Activated CD8-positive, alpha-beta memory T cell treated with anti-CD3 and anti-CD28 coated beads, Interleukin-2, amount 10 ng/mL, durations not matched to agents 7 days and 5 days (primary cell): ENCODE measurements around the gene INF2. TPM values are rescaled to one million over a fixed set of nuclear protein-coding genes. Genes with fewer than 3 reads are reported as not detected.
"Not testable (repeated sequence)": the region's sequence is repeated elsewhere in the genome, so short reads cannot be mapped to it uniquely, and the experiment has no call there.

Experiments
- ATAC-seq: fragments of 150-1000 bp; cut with Tn5 transposase; one replicate; pipeline ENCODE4 v1.10.0; 2021; ENCODE audit warnings: moderate library complexity
- CTCF ChIA-PET: fragments of 350-600 bp; sonication (Branson Sonifier 250); formaldehyde crosslinking; loops from one replicate; lab custom pipeline; 2021; ENCODE audit warnings: antibody characterized with exemption; lab: Charles Lee
- DNase-seq: peaks from one replicate; pipeline ENCODE4 v3.0.0-alpha.2; 2020
- H3K27ac Mint-ChIP-seq: one replicate; pipeline ENCODE4 v1.8.0; 2021; ENCODE audit warnings: mild to moderate bottlenecking, mixed read lengths
- H3K27me3 Mint-ChIP-seq: one replicate; pipeline ENCODE4 v1.8.0; 2021; ENCODE audit warnings: mixed read lengths
- H3K36me3 Mint-ChIP-seq: one replicate; pipeline ENCODE4 v1.8.0; 2021; ENCODE audit warnings: mild to moderate bottlenecking, mixed read lengths
- H3K4me1 Mint-ChIP-seq: one replicate; pipeline ENCODE4 v1.8.0; 2021; ENCODE audit warnings: mixed read lengths
- H3K4me3 Mint-ChIP-seq: one replicate; pipeline ENCODE4 v1.8.0; 2021; ENCODE audit warnings: mild to moderate bottlenecking, moderate library complexity, mixed read lengths
- H3K9me3 Mint-ChIP-seq: one replicate; pipeline ENCODE4 v1.8.0; 2022; ENCODE audit warnings: low read depth, mixed read lengths
- total RNA-seq, 2 experiments: library from RNA; stranded (reverse); gene quantifications; one replicate each; pipeline ENCODE4 v1.2.3, GENCODE V29; 2021

The INF2 gene
- total RNA-seq, 2 experiments from 2014 or later = 59.9 to 63.6 TPM

DNA sequence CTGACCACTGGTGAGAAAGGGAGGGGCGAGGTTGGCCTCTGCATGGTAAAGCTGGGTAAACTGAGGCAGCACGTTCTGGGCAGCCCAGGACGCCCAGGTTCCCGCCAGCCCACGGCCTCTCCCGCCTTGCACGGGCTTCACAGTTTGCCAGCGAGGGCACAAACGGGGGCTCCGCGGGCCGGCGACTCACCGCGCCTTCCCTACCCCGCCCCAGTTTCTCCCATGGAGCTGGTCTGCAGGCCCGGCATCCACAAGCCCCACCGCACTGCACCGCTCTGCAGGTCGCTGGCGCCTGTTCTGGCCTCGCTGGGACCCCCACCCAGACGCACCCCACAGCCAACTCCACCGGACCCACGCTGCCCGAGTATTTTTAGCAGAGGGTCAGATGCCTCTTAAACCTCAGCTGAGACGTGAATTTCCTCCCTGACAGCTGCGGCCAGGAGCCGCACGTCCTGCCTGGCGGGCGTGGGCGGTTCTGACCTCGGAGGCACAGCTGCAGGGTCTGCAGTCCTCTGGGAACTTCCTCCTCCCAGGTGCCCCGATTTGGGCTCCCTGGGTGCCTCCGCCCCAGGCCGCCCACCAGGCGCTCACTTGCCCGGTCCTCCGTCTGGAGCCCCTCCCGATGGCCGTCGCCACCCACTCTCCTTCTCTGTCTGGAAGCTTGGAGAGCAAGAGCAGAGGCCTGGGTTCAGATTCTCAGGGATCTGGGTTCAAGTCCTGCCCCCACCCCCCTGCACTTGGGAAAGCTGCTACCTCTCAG lies 29.5 kb upstream of the INF2 start:
- no peak for DNase-seq
- H3K4me3 Mint-ChIP-seq = no peak overlapping the region
- no peaks in the 10 kb centered on the region for H3K9me3 Mint-ChIP-seq
- H3K36me3 Mint-ChIP-seq = peaks cover 1% of the 10 kb centered on the region
- ATAC-seq = no peak
- CTCF ChIA-PET = interaction anchor here (1.0 kb wide), 1 partner anchor 9 kb away, joined by 3 read pairs; no protein-coding TSS in a partner anchor
- H3K4me1 Mint-ChIP-seq = peaks cover 12% of the 10 kb centered on the region
- peaks cover 69% of the 10 kb centered on the region for H3K27me3 Mint-ChIP-seq
- no peak overlapping the region for H3K27ac Mint-ChIP-seq

DNA sequence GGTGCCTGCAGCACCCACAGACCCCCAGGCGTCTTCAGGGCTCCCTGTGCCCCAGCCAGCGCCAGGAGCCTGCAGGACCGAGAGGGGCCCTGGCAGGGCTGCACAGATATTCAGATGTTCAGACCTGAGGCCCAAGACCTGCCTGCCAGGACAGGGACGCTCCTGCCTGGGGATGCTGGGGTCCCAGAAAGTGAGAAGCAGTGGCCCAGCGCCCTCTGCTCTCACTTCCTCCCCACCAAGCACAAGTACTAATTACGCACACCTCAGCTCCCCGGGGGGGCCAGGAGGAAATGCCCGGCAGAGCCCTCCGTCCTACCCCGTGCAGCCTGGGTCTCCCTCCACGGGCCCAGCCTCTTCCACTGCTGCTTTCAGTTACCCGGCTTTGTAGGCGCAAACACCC lies 28.8 kb upstream of the INF2 start:
- CTCF ChIA-PET = no interaction called here
- H3K27me3 Mint-ChIP-seq = peaks cover 74% of the 10 kb centered on the region
- peaks cover 18% of the 10 kb centered on the region for H3K4me1 Mint-ChIP-seq
- H3K36me3 Mint-ChIP-seq = peaks cover 5% of the 10 kb centered on the region
- no peaks in the 10 kb centered on the region for H3K9me3 Mint-ChIP-seq
- H3K27ac Mint-ChIP-seq = no peak overlapping the region
- H3K4me3 Mint-ChIP-seq = no peak overlapping the region
- DNase-seq (no peak), ATAC-seq (no peak)

DNA sequence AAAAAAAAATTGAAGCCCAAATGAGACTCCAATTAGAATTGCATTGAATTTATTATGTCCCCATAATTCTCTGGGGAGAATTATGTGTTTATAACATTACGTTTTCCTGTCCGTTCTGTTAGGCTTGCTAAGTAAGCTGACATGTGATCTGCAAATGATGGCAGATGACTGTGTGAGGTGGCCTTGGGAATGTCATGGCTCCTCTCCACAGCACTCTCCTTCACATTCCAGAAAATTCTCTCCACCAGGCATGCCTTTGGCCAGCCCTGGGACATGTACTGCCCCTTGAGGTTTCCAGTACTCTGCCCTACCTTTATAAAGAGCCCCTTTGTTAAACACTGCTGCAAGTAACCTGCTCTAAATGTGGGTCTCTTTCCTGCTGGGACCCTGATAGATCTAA lies 28.3 kb upstream of the INF2 start:
- CTCF ChIA-PET = no interaction called here
- ATAC-seq = no peak
- Mint-ChIP-seq H3K27ac (no peak overlapping the region), H3K4me1 (peaks cover 23% of the 10 kb centered on the region), H3K4me3 (no peak overlapping the region), H3K9me3 (no peaks in the 10 kb centered on the region), H3K36me3 (peaks cover 5% of the 10 kb centered on the region), H3K27me3 (peaks cover 71% of the 10 kb centered on the region)
- DNase-seq = no peak

DNA sequence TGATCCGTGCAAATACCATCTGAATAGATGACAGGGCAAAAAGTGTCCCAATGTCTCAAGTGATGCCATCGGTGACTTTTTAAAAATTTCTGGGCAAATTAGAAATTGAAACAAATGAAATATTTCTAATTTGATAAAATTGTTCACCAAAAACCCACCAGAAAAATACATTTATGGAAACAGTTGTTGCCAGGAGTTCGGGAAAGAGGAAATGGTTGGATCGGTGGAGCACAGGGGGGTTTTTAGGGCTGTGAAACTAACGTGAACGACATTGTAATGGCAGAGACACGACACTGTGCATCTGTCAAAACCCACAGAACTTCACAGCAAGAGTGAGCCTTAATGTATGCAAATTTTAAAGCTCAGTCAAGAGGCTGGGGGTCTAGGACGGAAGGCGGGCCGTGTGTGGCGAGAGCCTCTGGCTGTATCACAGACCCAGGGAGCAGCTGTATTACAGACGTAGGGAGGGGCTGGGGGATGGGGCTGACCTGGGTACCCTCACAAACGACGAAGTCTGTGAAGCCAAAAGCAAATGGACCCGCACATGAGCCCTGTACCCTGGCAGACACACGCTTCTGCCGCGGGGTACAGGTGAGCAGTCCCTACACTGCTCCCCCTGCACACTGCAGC lies 27.8 kb upstream of the INF2 start:
- ATAC-seq = not testable (repeated sequence)

DNA sequence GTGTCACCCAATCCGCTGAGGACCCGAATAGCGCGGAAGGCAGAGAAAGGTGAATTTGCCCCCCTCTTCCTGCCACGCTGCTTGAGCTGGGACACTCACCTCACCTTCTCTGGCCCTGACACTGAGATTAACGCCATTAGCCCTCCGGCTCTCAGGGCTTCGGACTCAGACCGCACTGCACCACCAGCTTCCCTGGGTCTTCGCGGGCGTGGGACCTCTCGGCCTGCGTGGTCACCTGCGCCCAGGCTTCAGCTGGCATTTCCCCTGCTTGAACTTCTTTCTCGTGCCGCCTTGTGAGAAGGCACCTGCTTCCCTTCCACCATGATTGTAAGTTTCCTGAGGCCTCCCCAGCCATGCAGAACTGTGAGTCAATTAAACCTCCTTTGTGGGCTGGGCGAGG lies 26.9 kb upstream of the INF2 start:
- H3K36me3 Mint-ChIP-seq, ATAC-seq, H3K4me3 Mint-ChIP-seq, DNase-seq, CTCF ChIA-PET, H3K9me3 Mint-ChIP-seq, H3K27ac Mint-ChIP-seq: not testable (repeated sequence)
- H3K4me1 Mint-ChIP-seq = peaks cover 25% of the 10 kb centered on the region
- H3K27me3 Mint-ChIP-seq = peaks cover 65% of the 10 kb centered on the region

More for the DNA sequence above, 27.8 kb upstream of the INF2 start:
- Mint-ChIP-seq H3K4me1 (peaks cover 25% of the 10 kb centered on the region), H3K27me3 (peaks cover 66% of the 10 kb centered on the region)
- H3K9me3 Mint-ChIP-seq, H3K4me3 Mint-ChIP-seq, H3K36me3 Mint-ChIP-seq, H3K27ac Mint-ChIP-seq, DNase-seq, CTCF ChIA-PET: not testable (repeated sequence)

DNA sequence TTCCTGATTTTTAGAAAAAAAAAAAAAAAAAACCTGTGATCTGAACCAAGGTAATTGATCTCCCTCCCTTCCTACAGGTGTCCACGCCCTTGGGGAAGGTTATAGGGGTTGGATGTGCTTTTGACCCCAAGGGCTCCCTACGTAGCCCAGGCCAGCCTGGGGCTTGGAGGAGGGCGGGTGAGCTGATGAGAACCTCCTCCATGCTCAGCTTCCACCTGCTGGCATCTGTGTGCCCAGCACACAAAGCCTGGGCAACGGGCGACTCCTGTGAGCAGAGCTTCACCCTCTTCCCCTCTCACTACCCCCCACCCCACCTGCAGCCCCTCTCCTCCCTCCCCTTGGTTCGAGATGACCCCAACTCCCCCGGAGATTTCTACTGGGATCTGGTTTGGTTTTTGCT lies 25.3 kb upstream of the INF2 start:
- no peak for ATAC-seq
- Mint-ChIP-seq H3K27ac (no peak overlapping the region), H3K36me3 (peaks cover 5% of the 10 kb centered on the region), H3K4me3 (no peak overlapping the region), H3K27me3 (peaks cover 51% of the 10 kb centered on the region), H3K4me1 (peaks cover 25% of the 10 kb centered on the region), H3K9me3 (no peaks in the 10 kb centered on the region)
- CTCF ChIA-PET = interaction anchor here (2.6 to 2.8 kb wide), 2 partner anchors 14 to 45 kb away, joined by 9 to 15 read pairs; no protein-coding TSS in a partner anchor
- DNase-seq = no peak

DNA sequence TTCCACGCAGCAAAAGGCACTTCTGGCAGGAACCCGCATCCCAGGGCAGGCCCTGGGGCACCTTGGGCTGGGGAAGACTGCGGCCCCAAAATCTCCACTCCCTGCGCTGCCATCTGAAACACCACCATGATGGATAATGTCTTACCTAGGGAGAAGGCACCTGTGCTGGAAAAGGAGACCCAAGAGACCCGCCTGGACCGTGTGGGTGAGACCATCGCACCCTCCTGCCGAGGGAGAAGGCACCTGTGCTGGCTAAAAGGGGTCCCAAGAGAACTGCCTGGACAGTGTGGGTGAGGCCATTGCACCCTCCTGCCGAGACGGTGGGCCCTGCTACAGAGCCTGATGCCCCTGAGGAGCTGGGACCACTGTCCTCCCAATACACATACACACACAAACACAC lies 24.8 kb upstream of the INF2 start:
- H3K27ac Mint-ChIP-seq = no peak overlapping the region
- H3K27me3 Mint-ChIP-seq = peaks cover 50% of the 10 kb centered on the region
- no peaks in the 10 kb centered on the region for H3K9me3 Mint-ChIP-seq
- peaks cover 25% of the 10 kb centered on the region for H3K4me1 Mint-ChIP-seq
- H3K36me3 Mint-ChIP-seq = peaks cover 5% of the 10 kb centered on the region
- ATAC-seq = no peak
- CTCF ChIA-PET = interaction anchor here (2.6 to 2.8 kb wide), 2 partner anchors 14 to 45 kb away, joined by 9 to 15 read pairs; no protein-coding TSS in a partner anchor
- no peak for DNase-seq
- no peak overlapping the region for H3K4me3 Mint-ChIP-seq

DNA sequence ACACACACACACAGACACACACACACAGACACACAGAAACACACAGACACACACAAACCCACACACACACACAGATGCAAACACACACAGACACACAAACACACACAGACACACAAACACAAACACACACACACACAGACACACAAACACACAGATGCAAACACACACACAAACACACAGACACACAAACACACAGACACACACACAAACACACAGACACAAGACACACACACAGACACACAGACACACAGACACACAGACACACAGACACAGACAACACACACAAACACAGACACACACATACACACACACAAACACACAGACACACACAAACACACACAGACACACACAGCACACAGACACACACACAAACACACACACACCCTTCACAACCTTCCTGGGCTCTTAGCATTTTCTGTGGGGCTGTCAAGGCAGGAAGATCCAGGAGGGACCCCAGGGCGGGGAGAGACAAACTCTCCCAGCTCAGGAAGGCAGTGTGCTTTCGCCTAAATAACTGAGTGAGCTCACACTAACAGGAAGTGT lies 24.2 kb upstream of the INF2 start:
- DNase-seq (no peak), ATAC-seq (peak; percentile 68)
- peaks cover 5% of the 10 kb centered on the region for H3K36me3 Mint-ChIP-seq
- CTCF ChIA-PET = interaction anchor here (0.8 to 2.8 kb wide), 8 partner anchors 9 to 58 kb away, joined by 3 to 15 read pairs (median 4); no protein-coding TSS in a partner anchor
- H3K9me3 Mint-ChIP-seq = no peaks in the 10 kb centered on the region
- H3K27me3 Mint-ChIP-seq = peaks cover 52% of the 10 kb centered on the region
- H3K27ac Mint-ChIP-seq = no peak overlapping the region
- no peak overlapping the region for H3K4me3 Mint-ChIP-seq
- H3K4me1 Mint-ChIP-seq = peaks cover 21% of the 10 kb centered on the region

DNA sequence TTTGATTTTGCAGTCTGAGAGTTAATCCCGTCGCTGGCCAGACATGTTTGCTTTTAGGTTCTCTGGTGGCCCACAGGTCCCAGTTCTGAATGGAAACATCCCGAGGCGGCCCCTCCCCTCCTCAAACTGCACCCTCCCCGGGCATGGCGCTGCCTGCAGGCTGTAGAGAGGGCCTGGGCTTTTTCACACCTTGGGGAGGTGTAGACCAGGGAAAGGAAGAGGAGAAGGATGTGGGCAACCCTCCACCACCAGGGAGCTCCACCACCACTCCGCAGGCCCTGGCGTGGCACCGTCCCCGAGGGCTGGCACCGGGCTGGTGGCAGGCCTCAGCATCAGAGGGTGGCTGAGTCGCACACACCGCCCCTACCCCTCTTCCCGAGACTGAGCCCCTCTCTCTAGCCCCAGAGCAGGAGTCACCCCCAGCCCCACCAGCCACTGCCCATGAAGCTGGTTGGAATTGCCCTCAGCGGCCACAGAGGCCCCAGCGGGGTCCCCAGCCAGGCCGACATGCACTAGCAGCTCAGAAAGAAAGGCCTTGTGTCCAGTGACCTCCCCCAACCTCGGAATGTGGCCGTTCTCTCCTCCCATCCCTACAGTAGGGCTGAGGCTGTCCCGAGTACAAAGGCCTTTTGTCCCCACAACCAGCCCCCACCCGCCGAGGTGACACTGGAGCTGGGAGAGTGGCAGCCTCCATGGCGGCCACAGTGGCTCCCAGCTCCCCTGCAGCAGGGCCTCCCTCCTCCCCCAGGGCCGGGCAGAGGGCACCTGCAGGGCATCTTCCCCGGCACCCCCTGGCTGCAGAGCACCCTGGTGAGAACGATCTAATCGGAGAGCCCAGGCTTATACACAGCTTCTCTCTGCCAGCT lies 23.5 kb upstream of the INF2 start:
- Mint-ChIP-seq H3K27ac (no peak overlapping the region), H3K27me3 (peaks cover 49% of the 10 kb centered on the region), H3K9me3 (no peaks in the 10 kb centered on the region), H3K4me1 (peaks cover 15% of the 10 kb centered on the region), H3K4me3 (no peak overlapping the region), H3K36me3 (peaks cover 5% of the 10 kb centered on the region)
- CTCF ChIA-PET = interaction anchor here (0.5 to 2.8 kb wide), 9 partner anchors 9 to 295 kb away, joined by 3 to 15 read pairs (median 3); no protein-coding TSS in a partner anchor
- DNase-seq = peak; percentile 64
- peak; percentile 83 for ATAC-seq

DNA sequence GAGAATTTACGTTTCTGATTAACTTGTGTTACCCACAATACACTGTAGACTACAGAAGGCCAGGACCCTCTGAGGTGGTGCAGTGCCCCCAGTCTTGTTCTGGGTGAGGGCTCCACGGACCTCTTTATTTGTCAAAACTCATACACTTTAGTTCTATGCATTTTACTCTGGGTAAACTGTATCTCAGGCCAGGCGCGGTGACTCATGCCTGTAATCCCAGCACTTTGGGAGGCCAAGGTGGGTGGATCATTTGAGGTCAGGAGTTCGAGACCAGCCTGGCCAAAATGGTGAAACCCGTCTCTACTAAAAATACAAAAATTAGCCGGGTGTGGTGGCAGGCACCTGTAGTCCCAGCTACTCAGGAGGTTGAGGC lies 22.9 kb upstream of the INF2 start:
- not testable (repeated sequence) for ATAC-seq, H3K36me3 Mint-ChIP-seq
- CTCF ChIA-PET = interaction anchor here (1.1 to 2.8 kb wide), 6 partner anchors 8 to 43 kb away, joined by 3 to 15 read pairs (median 4); no protein-coding TSS in a partner anchor

DNA sequence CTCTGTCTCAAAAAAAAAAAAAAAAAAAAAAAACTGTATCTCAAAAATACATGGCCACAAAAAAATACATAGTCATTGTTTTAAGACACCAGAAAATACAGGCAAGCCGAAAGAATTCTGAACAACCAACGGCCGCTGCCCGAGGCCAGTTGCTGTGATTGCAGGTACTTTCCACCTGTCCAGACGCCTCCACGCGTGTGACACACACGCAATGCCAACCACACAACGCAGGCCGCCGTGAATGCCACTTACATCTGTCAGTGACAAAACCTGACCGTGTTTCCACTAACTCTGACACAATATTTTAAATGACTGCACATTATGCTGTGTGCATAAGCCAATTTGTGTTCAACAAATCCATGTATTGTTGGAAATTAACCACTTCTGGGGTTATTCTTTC lies 22.4 kb upstream of the INF2 start:
- Mint-ChIP-seq H3K36me3 (peaks cover 5% of the 10 kb centered on the region), H3K9me3 (no peaks in the 10 kb centered on the region), H3K27me3 (peaks cover 46% of the 10 kb centered on the region), H3K4me3 (no peak overlapping the region), H3K4me1 (peaks cover 15% of the 10 kb centered on the region), H3K27ac (no peak overlapping the region)
- DNase-seq (no peak), ATAC-seq (no peak)
- CTCF ChIA-PET = no interaction called here

More for the DNA sequence above, 22.9 kb upstream of the INF2 start:
- H3K4me3 Mint-ChIP-seq, DNase-seq, H3K9me3 Mint-ChIP-seq, H3K27ac Mint-ChIP-seq: not testable (repeated sequence)
- Mint-ChIP-seq H3K4me1 (peaks cover 15% of the 10 kb centered on the region), H3K27me3 (peaks cover 48% of the 10 kb centered on the region)

DNA sequence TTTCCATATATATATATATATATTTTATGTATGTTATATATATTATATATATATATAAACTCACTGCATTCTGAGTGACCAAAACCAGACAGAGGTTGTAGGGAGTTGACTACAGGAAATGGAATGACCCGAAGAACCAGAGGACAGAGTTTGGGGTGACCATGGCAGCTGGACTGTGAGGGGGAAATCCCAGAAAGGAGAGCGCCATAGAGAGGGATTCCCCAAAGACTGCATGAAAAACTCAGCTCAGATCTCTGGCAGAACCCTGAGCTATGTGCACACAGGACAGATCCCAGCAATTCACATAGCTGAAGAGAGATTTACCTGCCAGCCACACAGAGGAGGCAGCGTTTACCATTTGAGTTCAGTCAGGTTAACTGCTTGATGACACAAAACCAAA lies 19.7 kb upstream of the INF2 start:
- no peak overlapping the region for H3K4me3 Mint-ChIP-seq
- peaks cover 23% of the 10 kb centered on the region for H3K4me1 Mint-ChIP-seq
- H3K27me3 Mint-ChIP-seq = peaks cover 28% of the 10 kb centered on the region
- H3K27ac Mint-ChIP-seq = no peak overlapping the region
- H3K36me3 Mint-ChIP-seq = peaks cover 5% of the 10 kb centered on the region
- DNase-seq (no peak), ATAC-seq (no peak)
- H3K9me3 Mint-ChIP-seq = no peaks in the 10 kb centered on the region
- CTCF ChIA-PET = no interaction called here
